Activated CD4-positive, alpha-beta memory T cell treated with anti-CD3 and anti-CD28 coated beads for 36 hours (primary cell): ENCODE results near the gene LGALSL. TPM values are rescaled to one million over a fixed set of nuclear protein-coding genes. Genes with fewer than 3 reads are reported as not detected.

Source experiments
- CTCF ChIA-PET: fragments of 350-600 bp; sonication (Branson Sonifier 250); formaldehyde crosslinking; loops from one replicate; lab custom pipeline; 2021; ENCODE audit warnings: antibody characterized with exemption, inconsistent platforms; lab: Charles Lee
- POLR2A ChIA-PET: fragments of 350-600 bp; sonication (Branson Sonifier 250); formaldehyde crosslinking; loops from one replicate; lab custom pipeline; 2021; ENCODE audit warnings: antibody characterized with exemption; lab: Charles Lee
- DNase-seq: peaks from one replicate; pipeline ENCODE4 v3.0.0-alpha.2; 2020
- H3K27ac Mint-ChIP-seq: one replicate; pipeline ENCODE4 v1.8.0; 2021; ENCODE audit warnings: mixed read lengths
- H3K27me3 Mint-ChIP-seq: one replicate; pipeline ENCODE4 v1.8.0; 2021; ENCODE audit warnings: mixed read lengths
- H3K36me3 Mint-ChIP-seq: one replicate; pipeline ENCODE4 v1.8.0; 2021; ENCODE audit warnings: mixed read lengths
- H3K4me1 Mint-ChIP-seq: one replicate; pipeline ENCODE4 v1.8.0; 2021; ENCODE audit warnings: low read depth, mixed read lengths
- H3K4me3 Mint-ChIP-seq: one replicate; pipeline ENCODE4 v1.8.0; 2021; ENCODE audit warnings: mild to moderate bottlenecking, mixed read lengths
- H3K9me3 Mint-ChIP-seq: one replicate; pipeline ENCODE4 v1.8.0; 2021; ENCODE audit warnings: mixed read lengths
- intact Hi-C: fragments of 100-400 bp; cut with micrococcal nuclease; formaldehyde crosslinking; loops from one replicate; pipeline ENCODE4 v1.15.1; 2023
- total RNA-seq, 2 experiments: library from RNA; stranded (reverse); gene quantifications; one replicate each; pipeline ENCODE4 v1.2.3, GENCODE V29; 2021

LGALSL gene
- total RNA-seq, 2 experiments from 2014 or later = 1.3 to 1.5 TPM

- no peaks in the 10 kb centered on the region for H3K36me3 Mint-ChIP-seq
- H3K27ac Mint-ChIP-seq = no peak overlapping the region
- ChIA-PET POLR2A (interaction anchor here (0.7 kb wide), 1 partner anchor 445 kb away, joined by 3 read pairs; no protein-coding TSS in a partner anchor), CTCF (interaction anchor here (1.7 kb wide), 1 partner anchor 25 kb away, joined by 6 read pairs; no protein-coding TSS in a partner anchor)
- H3K4me1 Mint-ChIP-seq = no peaks in the 10 kb centered on the region
- intact Hi-C loops = no loop called here
- no peaks in the 10 kb centered on the region for H3K9me3 Mint-ChIP-seq
- DNase-seq = no peak
- no peak overlapping the region for H3K4me3 Mint-ChIP-seq
- H3K27me3 Mint-ChIP-seq = peaks cover 1% of the 10 kb centered on the region
Observed at GRCh38 chr2:64462940-64463700, 9.2 kb downstream of the LGALSL start.

GRCh38 chr2:64463781-64464180 lies 9.8 kb downstream of the LGALSL start:
- no peak for DNase-seq
- Mint-ChIP-seq H3K4me1 (no peaks in the 10 kb centered on the region), H3K9me3 (no peaks in the 10 kb centered on the region), H3K4me3 (no peak overlapping the region), H3K27me3 (peaks cover 1% of the 10 kb centered on the region), H3K36me3 (no peaks in the 10 kb centered on the region), H3K27ac (no peak overlapping the region)
- intact Hi-C loops = no loop called here
- ChIA-PET CTCF (interaction anchor here (1.3 to 1.7 kb wide), 2 partner anchors 24 to 133 kb away, joined by 4 to 6 read pairs; no protein-coding TSS in a partner anchor), POLR2A (no interaction called here)

DNA sequence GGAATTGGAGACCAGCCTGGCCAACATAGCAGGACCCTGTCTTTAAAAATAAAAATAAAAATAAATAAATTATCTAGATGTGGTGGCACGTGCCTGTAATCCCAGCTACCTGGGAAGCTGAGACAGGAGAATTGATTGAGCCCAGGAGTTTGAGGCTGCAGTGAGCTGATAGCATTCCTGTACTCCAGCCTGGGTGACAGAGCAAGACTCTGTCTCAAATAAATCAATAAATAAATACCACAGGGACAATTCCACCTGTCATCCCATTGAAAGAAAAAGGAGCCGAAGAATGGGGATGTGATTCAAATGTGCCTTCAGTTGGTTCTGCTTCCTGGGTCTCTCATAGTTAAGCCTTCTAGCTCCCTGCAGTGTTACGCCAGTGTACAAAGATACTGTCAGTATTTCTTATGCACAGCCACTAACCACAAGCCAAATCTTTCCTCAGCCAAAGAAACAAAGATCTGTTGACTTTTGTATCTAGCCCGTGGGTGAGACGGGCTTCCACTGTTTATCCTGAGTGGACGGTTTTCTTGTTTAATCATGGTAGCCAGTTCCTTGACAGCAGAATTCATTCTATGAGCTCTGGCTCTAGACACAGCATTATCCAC lies 12.6 kb downstream of the LGALSL start:
- Mint-ChIP-seq H3K27me3 (peaks cover 1% of the 10 kb centered on the region), H3K27ac (no peak overlapping the region), H3K9me3 (no peaks in the 10 kb centered on the region), H3K36me3 (no peaks in the 10 kb centered on the region), H3K4me1 (no peaks in the 10 kb centered on the region), H3K4me3 (no peak overlapping the region)
- ChIA-PET POLR2A (no interaction called here), CTCF (interaction anchor here (1.2 to 1.3 kb wide), 2 partner anchors 10 to 22 kb away, joined by 3 to 7 read pairs; no protein-coding TSS in a partner anchor)
- DNase-seq = no peak
- intact Hi-C loops = no loop called here

DNA sequence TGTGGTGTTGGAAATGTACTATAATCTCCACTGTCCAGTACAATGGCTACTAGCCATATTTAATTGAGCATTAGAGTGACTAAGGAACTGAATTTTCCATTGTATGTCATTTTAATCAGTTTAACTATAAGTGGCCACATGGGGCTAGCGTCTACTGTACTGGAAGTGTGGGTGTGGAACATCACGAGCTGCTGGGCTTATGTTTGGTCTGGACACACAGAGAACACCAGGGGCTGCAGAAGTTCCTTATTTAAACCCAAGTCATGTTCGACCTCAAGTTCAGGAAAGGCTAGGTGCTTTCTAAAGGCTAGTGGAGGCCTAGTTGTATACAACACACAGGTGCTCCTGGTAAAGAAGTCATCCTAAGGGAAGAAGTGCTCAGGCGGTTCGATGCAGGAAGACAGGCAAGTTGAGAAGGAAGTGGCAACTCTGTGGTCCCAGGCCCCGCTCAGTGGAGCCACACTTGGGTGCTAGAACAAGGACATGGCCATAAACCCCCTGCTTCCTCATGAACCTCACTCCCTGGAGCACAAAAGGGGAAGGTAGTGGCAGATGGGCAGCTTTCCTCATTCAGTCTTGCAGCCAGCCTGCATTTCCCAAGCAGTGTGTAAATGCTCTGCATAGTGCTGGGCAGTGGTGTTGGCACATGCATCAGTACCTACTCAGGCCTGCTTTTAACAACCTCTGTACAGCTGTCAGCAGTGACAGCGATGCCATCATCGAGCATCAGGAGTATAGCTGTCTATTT lies 13.3 kb downstream of the LGALSL start:
- no peak overlapping the region for H3K27ac Mint-ChIP-seq
- POLR2A ChIA-PET = no interaction called here
- CTCF ChIA-PET = interaction anchor here (1.2 to 1.3 kb wide), 2 partner anchors 10 to 21 kb away, joined by 3 to 7 read pairs; no protein-coding TSS in a partner anchor
- no peak overlapping the region for H3K4me3 Mint-ChIP-seq
- H3K4me1 Mint-ChIP-seq = no peaks in the 10 kb centered on the region
- intact Hi-C loops = no loop called here
- no peaks in the 10 kb centered on the region for H3K36me3 Mint-ChIP-seq
- H3K9me3 Mint-ChIP-seq = no peaks in the 10 kb centered on the region
- H3K27me3 Mint-ChIP-seq = peaks cover 1% of the 10 kb centered on the region
- DNase-seq = no peak

DNA sequence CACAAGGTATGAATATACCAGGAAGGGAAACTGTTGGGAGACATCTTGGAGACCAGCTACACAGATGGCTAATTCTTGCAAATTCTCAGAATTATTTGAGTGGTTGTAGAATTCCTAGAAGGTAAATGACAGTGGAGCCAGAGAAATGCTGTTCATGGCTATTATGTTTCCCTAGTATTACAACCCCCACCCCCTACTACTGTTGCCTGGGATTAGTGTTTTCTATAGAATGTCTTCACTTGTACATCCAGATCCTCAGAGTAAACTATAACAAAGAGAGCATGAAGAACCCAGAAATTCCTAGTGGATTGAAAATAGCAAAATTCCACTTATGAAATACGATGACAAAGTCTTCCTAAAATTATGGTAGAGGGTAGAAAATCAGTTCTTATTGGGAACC lies 15.3 kb downstream of the LGALSL start:
- CTCF ChIA-PET = no interaction called here
- no peak for DNase-seq
- no peaks in the 10 kb centered on the region for H3K36me3 Mint-ChIP-seq
- peaks cover 1% of the 10 kb centered on the region for H3K27me3 Mint-ChIP-seq
- H3K4me1 Mint-ChIP-seq = no peaks in the 10 kb centered on the region
- no peaks in the 10 kb centered on the region for H3K9me3 Mint-ChIP-seq
- H3K4me3 Mint-ChIP-seq = no peak overlapping the region
- intact Hi-C loops = no loop called here
- POLR2A ChIA-PET = no interaction called here
- H3K27ac Mint-ChIP-seq = no peak overlapping the region

GRCh38 chr2:64470071-64470470 lies 16.1 kb downstream of the LGALSL start:
- DNase-seq = no peak
- intact Hi-C loops = no loop called here
- CTCF ChIA-PET = interaction anchor here (0.6 to 1.7 kb wide), 2 partner anchors 18 to 139 kb away, joined by 3 to 11 read pairs; no protein-coding TSS in a partner anchor
- no peaks in the 10 kb centered on the region for H3K4me1 Mint-ChIP-seq
- H3K27ac Mint-ChIP-seq = no peak overlapping the region
- POLR2A ChIA-PET = no interaction called here
- no peak overlapping the region for H3K4me3 Mint-ChIP-seq
- H3K27me3 Mint-ChIP-seq = peaks cover 1% of the 10 kb centered on the region
- H3K9me3 Mint-ChIP-seq = no peaks in the 10 kb centered on the region
- no peaks in the 10 kb centered on the region for H3K36me3 Mint-ChIP-seq

GRCh38 chr2:64470766-64471295 lies 16.9 kb downstream of the LGALSL start:
- H3K4me1 Mint-ChIP-seq = no peaks in the 10 kb centered on the region
- POLR2A ChIA-PET = no interaction called here
- H3K9me3 Mint-ChIP-seq = no peaks in the 10 kb centered on the region
- CTCF ChIA-PET = interaction anchor here (1.2 to 1.7 kb wide), 2 partner anchors 17 to 139 kb away, joined by 9 to 11 read pairs; no protein-coding TSS in a partner anchor
- no peak for DNase-seq
- H3K4me3 Mint-ChIP-seq = no peak overlapping the region
- H3K27ac Mint-ChIP-seq = no peak overlapping the region
- intact Hi-C loops = no loop called here
- H3K27me3 Mint-ChIP-seq = peaks cover 1% of the 10 kb centered on the region
- no peaks in the 10 kb centered on the region for H3K36me3 Mint-ChIP-seq

DNA sequence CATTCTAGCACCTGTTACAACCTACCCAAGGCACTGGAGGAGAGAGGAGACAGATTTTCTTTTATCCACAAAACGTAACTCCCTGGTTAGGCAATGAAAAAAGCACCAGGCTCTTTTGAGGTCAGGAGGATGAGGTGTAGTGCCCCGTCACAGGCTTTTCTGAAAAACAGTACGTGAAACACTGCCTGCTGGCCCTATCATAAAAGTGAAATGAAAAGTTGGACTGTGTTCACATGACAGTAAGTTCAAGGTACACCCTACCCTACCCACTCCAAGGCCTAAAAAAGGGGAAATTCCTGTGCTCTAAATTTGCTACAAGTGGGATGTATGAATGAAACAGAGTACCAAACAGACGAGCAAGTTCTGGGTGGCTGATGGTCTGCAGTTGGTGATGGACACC lies 17.6 kb downstream of the LGALSL start:
- no peak for DNase-seq
- ChIA-PET POLR2A (no interaction called here), CTCF (interaction anchor here (1.2 kb wide), 1 partner anchor 16 kb away, joined by 9 read pairs; no protein-coding TSS in a partner anchor)
- peaks cover 1% of the 10 kb centered on the region for H3K27me3 Mint-ChIP-seq
- intact Hi-C loops = no loop called here
- H3K27ac Mint-ChIP-seq = no peak overlapping the region
- no peaks in the 10 kb centered on the region for H3K9me3 Mint-ChIP-seq
- H3K4me3 Mint-ChIP-seq = no peak overlapping the region
- H3K4me1 Mint-ChIP-seq = no peaks in the 10 kb centered on the region
- no peaks in the 10 kb centered on the region for H3K36me3 Mint-ChIP-seq

DNA sequence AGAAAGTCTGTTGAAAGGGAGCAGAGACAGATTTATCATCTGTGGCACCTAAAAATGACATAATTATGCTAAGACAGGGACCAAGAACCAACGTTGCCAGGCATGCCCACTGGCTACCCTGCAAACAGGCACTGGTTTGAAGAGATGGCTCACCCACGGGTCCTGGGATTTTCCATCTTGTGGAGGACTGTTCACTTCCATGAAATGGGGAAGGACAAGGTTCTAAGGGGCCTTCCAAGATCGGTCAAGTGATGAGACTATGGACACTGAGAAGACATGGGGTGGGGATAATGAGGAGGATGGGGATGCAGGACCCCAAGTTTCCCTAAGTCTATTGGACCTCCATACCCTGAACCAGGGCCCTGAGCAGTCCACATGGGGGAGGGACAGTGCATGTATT lies 18.9 kb downstream of the LGALSL start:
- H3K27me3 Mint-ChIP-seq = peaks cover 1% of the 10 kb centered on the region
- H3K36me3 Mint-ChIP-seq = no peaks in the 10 kb centered on the region
- no peaks in the 10 kb centered on the region for H3K4me1 Mint-ChIP-seq
- no peaks in the 10 kb centered on the region for H3K9me3 Mint-ChIP-seq
- H3K27ac Mint-ChIP-seq = no peak overlapping the region
- intact Hi-C loops = no loop called here
- POLR2A ChIA-PET = no interaction called here
- no peak for DNase-seq
- H3K4me3 Mint-ChIP-seq = no peak overlapping the region
- CTCF ChIA-PET = interaction anchor here (1.2 kb wide), 1 partner anchor 142 kb away, joined by 4 read pairs; no protein-coding TSS in a partner anchor

DNA sequence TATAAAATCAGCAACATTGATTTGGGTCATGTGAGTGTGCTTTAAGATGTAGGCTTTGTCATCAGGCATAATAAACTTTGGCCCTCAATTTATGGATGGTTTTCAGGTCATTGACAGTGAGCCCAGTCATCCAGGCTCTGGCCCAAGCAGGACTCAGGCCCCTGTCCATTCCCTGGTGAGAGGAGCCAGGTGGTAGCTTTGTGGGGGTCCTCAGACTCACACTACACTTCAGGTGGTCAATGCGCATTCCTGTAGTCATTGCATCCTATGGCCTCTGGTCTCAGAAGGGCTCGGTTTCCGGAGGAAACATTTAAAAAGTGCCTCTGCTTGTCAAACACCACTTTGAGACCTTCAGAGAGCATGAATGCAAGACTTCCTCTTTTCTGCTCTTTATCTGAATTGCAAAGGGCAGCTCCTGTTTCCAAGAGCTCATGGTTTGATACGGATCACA lies 20.2 kb downstream of the LGALSL start:
- H3K36me3 Mint-ChIP-seq = no peaks in the 10 kb centered on the region
- POLR2A ChIA-PET = no interaction called here
- no peak overlapping the region for H3K4me3 Mint-ChIP-seq
- no peaks in the 10 kb centered on the region for H3K27me3 Mint-ChIP-seq
- H3K4me1 Mint-ChIP-seq = no peaks in the 10 kb centered on the region
- intact Hi-C loops = no loop called here
- DNase-seq = no peak
- H3K27ac Mint-ChIP-seq = no peak overlapping the region
- CTCF ChIA-PET = no interaction called here
- H3K9me3 Mint-ChIP-seq = no peaks in the 10 kb centered on the region

- H3K4me3 Mint-ChIP-seq = no peak overlapping the region
- H3K36me3 Mint-ChIP-seq = no peaks in the 10 kb centered on the region
- H3K27ac Mint-ChIP-seq = no peak overlapping the region
- intact Hi-C loops = no loop called here
- DNase-seq = no peak
- no peaks in the 10 kb centered on the region for H3K9me3 Mint-ChIP-seq
- H3K27me3 Mint-ChIP-seq = no peaks in the 10 kb centered on the region
- CTCF ChIA-PET = no interaction called here
- POLR2A ChIA-PET = no interaction called here
- no peaks in the 10 kb centered on the region for H3K4me1 Mint-ChIP-seq
Observed at GRCh38 chr2:64474636-64475035, 20.7 kb downstream of the LGALSL start.
